Measurements from ENCODE around the gene MPP7. TPM values are rescaled to one million over a fixed set of nuclear protein-coding genes. Genes with fewer than 3 reads are reported as not detected.
"Not testable (repeated sequence)": the region's sequence is repeated elsewhere in the genome, so short reads cannot be mapped to it uniquely, and the experiment has no call there.

The MPP7 gene
- polyA plus RNA-seq (2012; ENCODE audit: insufficient read depth, insufficient read length, low read depth), result not detected

DNA sequence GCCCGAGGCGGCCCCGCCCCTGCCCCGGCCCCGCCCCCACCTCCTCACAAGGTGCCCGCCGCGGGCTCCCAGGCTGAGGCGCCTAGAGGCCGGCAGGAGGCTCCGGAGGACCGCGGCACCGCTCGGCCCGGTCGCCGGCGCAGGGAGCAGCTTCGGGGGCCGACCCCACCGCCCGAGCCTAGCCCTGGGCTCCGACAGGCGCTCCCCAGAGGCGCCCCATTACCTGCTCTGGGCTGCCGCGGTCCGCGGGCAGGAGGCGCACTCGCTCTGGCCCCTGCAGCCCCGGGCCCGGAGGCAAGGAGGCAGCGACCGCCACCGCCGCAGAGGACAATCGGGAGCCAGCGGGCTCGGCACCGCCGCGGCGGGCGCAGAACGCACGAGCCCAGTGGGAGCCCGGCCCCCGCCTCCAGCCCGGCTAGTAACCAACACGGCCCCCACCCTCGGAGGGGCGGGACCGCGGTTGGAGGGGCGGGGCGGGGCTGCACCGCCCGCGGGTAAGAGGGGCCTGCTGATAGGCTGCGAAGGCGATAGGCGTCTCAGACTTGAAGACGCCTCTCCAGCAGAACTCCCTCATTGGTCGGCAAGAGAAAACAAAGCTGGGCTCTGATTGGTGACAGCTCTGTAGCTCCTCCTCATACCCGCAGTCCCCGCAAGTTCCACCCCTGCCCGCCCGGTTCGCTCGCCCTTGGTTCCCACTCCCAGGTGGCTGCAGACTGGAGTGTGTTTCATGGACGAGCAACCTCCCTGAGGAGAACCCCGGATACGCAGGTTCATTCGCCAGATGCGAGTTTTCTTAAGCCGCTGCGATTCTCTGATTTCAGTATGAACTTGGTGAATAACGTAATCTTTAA lies at the start of gene MPP7:
Gene MPP7 (minus strand): TSS at position 427 of the 851 bp plus-strand sequence. CDS start 64,460 bp downstream, outside the sequence.
- peak; percentile 92 for DNase-seq
- peak within 1 kb of the TSS; percentile 57 for H3K4me3 ChIP-seq (ENCODE audit: low read depth, low read length)
- peaks cover 19% of the 10 kb centered on the region for H3K27me3 ChIP-seq
- TF ChIP-seq, protein P1, sequence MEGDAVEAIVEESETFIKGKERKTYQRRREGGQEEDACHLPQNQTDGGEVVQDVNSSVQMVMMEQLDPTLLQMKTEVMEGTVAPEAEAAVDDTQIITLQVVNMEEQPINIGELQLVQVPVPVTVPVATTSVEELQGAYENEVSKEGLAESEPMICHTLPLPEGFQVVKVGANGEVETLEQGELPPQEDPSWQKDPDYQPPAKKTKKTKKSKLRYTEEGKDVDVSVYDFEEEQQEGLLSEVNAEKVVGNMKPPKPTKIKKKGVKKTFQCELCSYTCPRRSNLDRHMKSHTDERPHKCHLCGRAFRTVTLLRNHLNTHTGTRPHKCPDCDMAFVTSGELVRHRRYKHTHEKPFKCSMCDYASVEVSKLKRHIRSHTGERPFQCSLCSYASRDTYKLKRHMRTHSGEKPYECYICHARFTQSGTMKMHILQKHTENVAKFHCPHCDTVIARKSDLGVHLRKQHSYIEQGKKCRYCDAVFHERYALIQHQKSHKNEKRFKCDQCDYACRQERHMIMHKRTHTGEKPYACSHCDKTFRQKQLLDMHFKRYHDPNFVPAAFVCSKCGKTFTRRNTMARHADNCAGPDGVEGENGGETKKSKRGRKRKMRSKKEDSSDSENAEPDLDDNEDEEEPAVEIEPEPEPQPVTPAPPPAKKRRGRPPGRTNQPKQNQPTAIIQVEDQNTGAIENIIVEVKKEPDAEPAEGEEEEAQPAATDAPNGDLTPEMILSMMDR (IDR thresholded peaks at IDR 0.05; ENCODE audit: low read depth, low read length), result no peak
- H3K9me3 ChIP-seq, result no peaks in the 10 kb centered on the region
- no peaks in the 10 kb centered on the region for H3K4me1 ChIP-seq
- no peaks in the 10 kb centered on the region for H3K36me3 ChIP-seq

DNA sequence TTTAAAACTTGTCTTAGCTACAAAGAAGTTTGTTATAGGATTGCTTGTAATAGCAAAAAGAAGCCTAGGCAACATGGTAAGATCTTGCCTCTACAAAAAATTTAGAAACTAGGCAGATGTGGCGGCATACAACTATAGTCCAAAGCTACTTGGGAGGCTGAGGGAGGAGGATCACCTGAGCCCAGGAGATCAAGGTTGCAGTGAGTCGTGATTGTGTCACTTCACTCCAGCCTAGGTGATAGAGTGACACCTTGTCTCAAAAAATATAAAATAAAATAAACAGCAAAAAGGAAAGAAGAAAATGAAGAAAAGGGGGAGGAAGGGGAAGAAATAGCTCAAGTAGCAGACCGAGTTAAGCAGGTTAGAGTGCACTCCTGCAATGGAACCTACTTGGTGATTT lies 47.0 kb upstream of the MPP7 start:
- H3K9me3 ChIP-seq, result no peaks in the 10 kb centered on the region
- H3K4me3 ChIP-seq (ENCODE audit: low read depth, low read length), result no peak overlapping the region
- H3K4me1 ChIP-seq, result no peaks in the 10 kb centered on the region
- H3K27me3 ChIP-seq, result no peaks in the 10 kb centered on the region
- TF ChIP-seq, protein P1 (IDR thresholded peaks at IDR 0.05; ENCODE audit: low read depth, low read length), result no peak
- H3K36me3 ChIP-seq, result no peaks in the 10 kb centered on the region
- no peak for DNase-seq

DNA sequence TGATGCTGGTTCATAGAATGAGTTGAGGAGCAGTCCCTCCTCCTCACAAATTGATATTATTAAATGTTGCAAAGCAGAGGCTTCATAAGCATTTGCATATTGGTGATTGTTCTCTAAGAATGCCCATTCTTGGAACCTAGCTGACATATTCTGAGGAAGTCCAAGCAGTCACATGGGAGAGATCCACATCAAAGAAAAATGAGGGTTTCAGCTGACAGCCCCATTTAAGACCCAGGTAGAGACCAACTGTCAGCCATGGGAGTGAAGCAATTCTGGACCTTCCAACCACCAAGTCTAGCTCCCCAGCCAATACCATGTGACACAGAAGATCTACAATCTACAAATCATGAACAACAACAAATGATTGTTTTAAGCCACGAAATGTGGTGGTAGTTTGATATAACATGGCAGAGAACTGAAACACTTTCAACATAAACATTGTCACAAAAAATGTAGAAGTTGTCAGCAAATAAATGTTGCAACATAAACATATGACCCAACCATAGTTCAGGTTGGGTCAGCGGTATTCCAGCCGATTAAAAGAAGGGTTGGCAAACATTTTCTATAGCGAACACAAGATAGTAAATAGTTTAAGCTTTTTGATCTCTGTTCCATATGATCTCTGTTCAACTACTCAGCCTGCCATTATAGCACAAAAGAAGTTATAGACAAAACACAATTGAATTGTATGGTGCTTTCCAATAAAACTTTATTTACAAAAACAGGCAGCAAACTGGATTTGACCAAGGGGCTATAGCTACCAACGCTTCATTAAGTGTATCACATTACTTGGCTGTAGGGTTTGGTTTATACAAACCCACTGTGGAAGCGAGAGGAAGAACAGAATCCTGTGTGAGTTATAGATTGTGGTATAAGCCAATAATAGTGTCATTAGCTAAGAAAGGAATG lies 41.4 kb upstream of the MPP7 start:
- TF ChIP-seq, protein P1 (IDR thresholded peaks at IDR 0.05; ENCODE audit: low read depth, low read length), result no peak
- Histone ChIP-seq H3K4me1 (no peaks in the 10 kb centered on the region), H3K9me3 (no peaks in the 10 kb centered on the region; the same call in 1 of the 2 replicates), H3K36me3 (no peaks in the 10 kb centered on the region), H3K4me3 (ENCODE audit: low read depth, low read length) (no peak overlapping the region), H3K27me3 (no peaks in the 10 kb centered on the region)
- DNase-seq, result no peak

GRCh38 chr10:28343252-28343651 lies 40.4 kb upstream of the MPP7 start:
- Histone ChIP-seq H3K4me3 (ENCODE audit: low read depth, low read length) (no peak overlapping the region), H3K4me1 (no peaks in the 10 kb centered on the region), H3K9me3 (no peaks in the 10 kb centered on the region; the same call in 1 of the 2 replicates), H3K36me3 (no peaks in the 10 kb centered on the region), H3K27me3 (no peaks in the 10 kb centered on the region)
- TF ChIP-seq, protein P1 (IDR thresholded peaks at IDR 0.05; ENCODE audit: low read depth, low read length), result no peak
- no peak for DNase-seq

- H3K9me3 ChIP-seq; H3K4me1 ChIP-seq; H3K4me3 ChIP-seq (ENCODE audit: low read depth, low read length); H3K36me3 ChIP-seq; H3K27me3 ChIP-seq; DNase-seq: not testable (repeated sequence)
Measured at GRCh38 chr10:28341679-28342078, 38.8 kb upstream of the MPP7 start.

DNA sequence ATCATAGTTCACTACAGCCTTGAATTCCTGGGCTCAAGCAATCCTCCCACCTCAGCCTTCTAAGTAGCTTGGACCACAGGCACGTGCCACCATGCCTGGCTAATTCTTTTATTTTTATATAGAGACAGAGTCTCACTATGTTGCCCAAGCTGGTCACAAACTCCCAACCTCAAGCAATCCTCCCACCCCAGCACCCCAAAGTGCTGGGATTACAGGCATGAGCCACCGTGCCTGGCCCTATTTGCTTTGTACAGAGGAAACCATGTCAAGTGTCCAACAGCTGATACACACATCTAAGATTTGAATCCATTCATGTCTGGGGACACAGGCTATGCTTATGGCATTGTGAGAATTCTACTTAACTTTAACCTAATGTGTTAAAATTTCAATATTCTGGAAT lies 29.9 kb upstream of the MPP7 start:
- H3K4me1 ChIP-seq, result no peaks in the 10 kb centered on the region
- H3K27me3 ChIP-seq, result peaks cover 23% of the 10 kb centered on the region
- no peaks in the 10 kb centered on the region for H3K36me3 ChIP-seq
- no peak for DNase-seq
- TF ChIP-seq, protein P1 (IDR thresholded peaks at IDR 0.05; ENCODE audit: low read depth, low read length), result no peak
- H3K4me3 ChIP-seq (ENCODE audit: low read depth, low read length), result no peak overlapping the region
- H3K9me3 ChIP-seq, result no peaks in the 10 kb centered on the region
